Measurements from ENCODE around the gene CCS. TPM values are rescaled to one million over a fixed set of nuclear protein-coding genes. Genes with fewer than 3 reads are reported as not detected.
"Not testable (repeated sequence)": the region's sequence is repeated elsewhere in the genome, so short reads cannot be mapped to it uniquely, and the experiment has no call there.

The CCS gene
- total RNA-seq, 1 experiment from 2014 or later: 28.5 TPM

GRCh38 chr11:66561178-66561974 lies 31.6 kb upstream of the CCS start:
- DNase-seq (ENCODE audit: low read depth): no peak

DNA sequence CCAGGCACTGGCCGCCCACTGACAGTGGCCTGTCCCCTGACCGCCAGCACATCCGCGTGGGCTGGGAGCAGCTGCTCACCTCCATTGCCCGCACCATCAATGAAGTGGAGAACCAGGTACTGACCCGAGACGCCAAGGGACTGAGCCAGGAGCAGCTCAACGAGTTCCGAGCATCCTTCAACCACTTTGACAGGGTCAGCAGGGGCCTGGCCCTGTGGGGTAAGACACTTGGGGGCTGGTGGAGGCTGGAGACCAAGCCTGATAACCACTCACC lies 31.1 kb upstream of the CCS start:
- DNase-seq (ENCODE audit: low read depth): no peak

DNA sequence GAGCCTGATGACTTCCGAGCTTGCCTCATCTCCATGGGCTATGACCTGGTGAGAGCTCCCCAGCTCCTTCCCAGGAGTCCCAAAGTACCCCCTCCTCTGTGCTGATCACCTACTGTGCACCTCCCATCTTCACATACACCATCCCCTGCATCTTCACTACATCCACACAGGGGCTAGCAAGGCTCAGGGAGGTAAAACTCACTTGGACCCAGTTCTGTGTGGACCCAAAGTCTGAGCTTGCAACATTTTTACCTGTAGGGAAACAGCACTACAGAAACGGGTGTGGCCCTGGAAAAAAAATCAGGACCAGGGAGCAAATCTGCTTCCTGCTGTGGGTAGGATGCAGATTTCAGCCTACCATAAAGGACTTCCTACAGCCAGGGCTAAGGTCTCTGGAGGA lies 30.7 kb upstream of the CCS start:
- no peak for DNase-seq (ENCODE audit: low read depth)

- no peak for DNase-seq (ENCODE audit: low read depth)
These were observed 29.9 kb upstream of the CCS start for GRCh38 chr11:66562907-66563583.

DNA sequence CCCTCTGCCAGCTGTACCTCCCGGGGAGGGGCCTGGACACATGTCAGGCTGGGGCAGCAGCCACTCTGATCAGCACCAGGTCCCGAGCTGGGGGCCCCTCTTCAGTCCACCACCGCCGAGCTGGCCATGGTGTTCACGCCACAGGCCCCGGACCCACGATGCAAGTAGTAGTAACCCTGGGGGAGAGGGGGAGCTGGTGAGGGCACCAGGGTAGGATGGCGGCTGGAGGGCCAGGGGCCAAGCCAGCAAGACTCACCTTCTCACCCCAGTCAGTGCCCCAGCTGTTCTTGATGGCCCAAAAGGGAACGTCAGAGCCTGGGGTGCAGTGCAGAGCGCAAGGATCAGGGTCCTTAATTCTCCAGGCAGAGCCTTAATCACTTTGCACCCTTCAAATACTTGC lies 29.2 kb upstream of the CCS start:
- DNase-seq (ENCODE audit: low read depth): no peak

DNA sequence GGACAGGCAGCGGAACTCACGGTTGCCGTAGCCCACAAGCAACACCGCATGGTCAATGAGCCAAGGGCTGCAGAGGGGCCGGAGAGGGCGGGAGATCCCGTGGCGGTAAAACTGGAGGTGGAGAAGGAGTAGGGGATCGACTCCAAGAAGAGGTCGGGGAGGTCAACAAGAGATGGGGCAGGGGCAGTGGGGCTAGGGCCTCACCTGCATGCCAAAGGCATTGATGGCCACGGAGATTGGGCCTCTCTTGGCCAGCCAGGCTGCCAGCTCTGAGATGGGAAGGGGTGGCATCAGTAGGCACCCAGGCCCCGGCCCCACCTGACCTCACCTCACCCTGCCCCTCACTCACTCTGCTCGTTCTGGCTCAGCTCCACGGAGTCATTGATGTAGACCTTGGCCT lies 28.4 kb upstream of the CCS start:
- DNase-seq (ENCODE audit: low read depth): no peak

DNA sequence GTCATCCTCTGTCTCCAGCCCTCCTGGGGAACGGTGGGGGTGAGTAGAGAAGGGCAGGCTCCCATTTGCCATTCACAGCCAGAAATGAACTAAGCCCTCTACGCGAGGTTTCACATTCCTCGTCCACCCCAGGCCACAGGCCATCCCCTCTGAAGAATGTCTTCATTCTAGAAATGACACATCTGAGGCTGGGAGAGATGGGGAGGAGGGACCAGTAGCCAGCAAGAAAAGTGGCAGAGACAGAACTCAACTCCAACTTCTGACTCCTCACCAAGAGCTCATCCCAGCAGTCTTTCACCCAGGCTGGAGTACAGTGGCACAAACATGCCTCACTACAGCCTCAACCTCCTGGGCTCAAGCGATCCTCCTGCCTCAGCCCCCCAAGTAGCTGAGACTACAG lies 28.0 kb upstream of the CCS start:
- no peak for DNase-seq (ENCODE audit: low read depth)

DNA sequence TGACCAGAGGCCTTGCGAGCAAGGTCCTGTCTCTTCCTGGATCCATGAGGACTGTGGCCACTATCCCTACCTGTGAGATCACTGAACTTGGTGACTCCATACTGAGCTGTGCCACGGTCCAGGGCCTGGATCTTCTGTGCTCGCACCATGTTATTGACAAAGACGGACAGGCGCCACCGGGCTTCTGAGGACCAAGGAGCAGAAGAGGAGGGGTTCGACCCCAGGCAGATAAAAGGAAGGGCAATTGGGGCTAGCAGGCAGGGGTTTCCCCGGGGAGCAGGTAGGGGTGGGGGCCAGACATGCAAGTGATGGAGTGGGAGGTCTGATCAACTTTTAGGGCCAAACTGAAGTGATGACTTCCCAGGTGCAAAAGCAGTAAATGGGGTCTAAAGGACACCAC lies 26.8 kb upstream of the CCS start:
- no peak for DNase-seq (ENCODE audit: low read depth)

GRCh38 chr11:66567787-66568123 lies 25.2 kb upstream of the CCS start:
- DNase-seq (ENCODE audit: low read depth): no peak

DNA sequence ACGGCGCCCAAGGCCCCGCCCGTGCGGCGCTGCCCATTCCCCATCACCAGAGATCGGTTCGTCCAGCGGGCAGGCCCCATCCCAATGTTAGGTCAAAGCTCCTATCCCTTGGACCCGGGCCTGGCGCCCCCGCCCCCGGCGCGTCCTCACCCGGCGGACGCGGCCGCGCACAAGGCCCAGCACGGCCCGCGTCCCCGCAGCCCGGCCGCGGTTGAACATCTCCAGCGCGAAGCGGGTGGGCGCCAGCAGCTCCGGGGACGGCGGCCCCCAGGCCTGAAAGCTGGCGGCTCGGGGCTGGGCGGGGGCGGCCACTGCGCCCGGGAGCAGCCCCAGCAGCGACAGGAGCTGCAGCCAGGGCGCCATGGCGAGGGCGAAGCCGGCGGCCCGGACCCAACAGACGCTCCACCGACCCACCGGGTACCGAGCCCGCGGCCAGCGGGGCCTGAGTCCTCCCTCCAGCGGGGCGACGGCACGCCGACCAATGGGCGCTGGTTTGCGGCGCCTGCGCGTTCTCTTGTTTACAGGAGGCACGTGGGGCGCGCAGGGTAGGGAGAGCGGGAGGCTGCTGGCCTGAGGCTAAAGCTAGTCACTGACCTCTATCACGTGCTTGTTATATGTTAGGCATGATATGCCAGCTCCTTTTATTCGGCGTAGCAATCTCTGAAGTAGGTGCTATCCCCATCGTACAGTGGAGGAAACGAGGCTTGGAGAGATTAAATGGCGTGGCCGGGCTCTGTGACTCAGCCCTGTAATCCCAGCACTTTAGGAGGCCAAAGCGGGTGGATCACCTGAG lies 24.7 kb upstream of the CCS start, which contains the start of gene CTSF:
CTSF (minus strand) TSS at position 483 of the 793 bp plus-strand sequence; CDS start at position 363, 120 bp downstream.
- DNase-seq (ENCODE audit: low read depth): peak; percentile 82

DNA sequence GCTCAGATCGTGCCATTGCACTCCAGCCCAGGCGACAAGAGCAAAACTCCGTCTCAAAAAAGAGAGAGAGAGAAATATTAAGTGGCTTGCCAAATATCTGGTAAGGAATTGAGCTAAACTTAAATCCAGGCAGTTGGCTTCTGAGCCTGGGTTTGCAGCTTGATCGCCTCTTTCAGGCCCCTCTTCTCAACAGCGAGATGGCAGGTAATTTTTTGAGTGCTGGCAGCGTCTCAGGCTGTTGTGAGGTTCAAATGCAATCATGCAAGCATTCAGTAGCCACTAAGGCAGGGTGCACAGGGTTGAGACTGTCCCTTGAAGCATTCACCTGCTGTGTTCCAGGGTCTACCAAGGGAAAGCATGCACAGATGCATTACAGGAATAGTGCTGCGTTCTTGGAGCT lies 23.9 kb upstream of the CCS start:
- no peak for DNase-seq (ENCODE audit: low read depth)

GRCh38 chr11:66570079-66570849 lies 22.7 kb upstream of the CCS start:
- no peak for DNase-seq (ENCODE audit: low read depth)

DNA sequence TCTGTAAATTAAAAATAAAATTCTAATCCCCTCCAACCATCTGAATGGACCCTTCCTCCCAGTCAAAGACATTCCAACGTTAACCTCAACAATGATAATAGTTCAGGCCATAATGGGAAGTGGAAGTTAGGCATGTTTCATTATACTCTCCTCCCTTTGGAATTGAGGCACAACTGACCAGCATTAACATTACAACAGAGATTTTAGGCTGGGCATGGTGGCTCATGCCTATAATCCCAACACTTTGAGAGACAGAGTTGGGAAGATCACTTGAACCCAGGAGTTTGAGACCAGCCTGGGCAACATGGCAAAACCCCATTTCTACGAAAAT lies 22.2 kb upstream of the CCS start:
- DNase-seq (ENCODE audit: low read depth): no peak

- DNase-seq (ENCODE audit: low read depth): peak; percentile 67
These were observed 13.9 kb upstream of the CCS start for GRCh38 chr11:66579017-66579606.

DNA sequence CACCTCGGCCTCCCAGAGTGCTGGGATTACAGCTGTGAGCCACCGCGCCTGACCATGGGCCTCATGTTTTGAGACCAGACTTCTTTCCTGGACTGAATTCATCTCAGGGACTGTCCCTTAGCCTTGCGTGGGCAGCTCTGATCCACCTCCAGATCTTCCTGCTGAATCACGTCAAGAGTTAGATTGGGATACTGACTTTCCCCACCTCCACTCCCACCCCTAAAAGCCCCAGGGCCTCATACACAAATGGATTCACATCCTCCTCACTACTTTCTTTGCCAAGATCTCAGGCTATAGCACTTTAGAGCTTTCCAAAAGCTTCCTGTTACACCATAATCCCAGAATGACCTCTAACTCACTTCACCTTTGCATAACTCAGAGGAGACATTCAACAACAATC lies 12.2 kb upstream of the CCS start:
- peak; percentile 47 for DNase-seq (ENCODE audit: low read depth)

GRCh38 chr11:66581261-66581660 lies 11.7 kb upstream of the CCS start:
- no peak for DNase-seq (ENCODE audit: low read depth)

DNA sequence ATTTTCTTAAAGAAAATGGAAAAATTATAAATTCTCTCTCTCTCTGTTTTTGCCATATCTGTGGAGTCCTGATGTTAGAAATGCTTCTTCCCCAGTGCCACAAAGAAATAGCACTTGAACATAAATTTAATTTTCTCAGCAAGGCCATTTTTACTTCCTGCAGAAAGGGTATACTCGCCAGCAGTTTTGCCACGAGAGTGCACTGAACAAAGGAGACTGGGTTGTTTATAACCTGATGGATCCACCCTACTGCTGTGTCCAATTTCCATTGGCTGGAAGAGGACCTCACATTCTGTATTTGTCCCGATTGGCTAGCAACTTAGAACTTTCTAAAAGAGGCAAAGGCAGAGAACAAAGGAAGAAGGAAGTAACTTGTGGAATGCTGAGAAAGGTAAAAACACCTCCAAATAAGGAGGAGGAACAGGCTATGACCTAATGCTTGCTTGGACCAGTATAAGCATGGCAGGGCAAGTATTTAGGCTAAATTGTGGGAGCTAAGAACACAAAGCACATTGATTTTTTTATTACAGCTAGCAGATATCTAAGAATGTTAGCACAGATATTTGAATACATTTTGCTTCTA lies 10.3 kb upstream of the CCS start:
- not testable (repeated sequence) for DNase-seq (ENCODE audit: low read depth)

DNA sequence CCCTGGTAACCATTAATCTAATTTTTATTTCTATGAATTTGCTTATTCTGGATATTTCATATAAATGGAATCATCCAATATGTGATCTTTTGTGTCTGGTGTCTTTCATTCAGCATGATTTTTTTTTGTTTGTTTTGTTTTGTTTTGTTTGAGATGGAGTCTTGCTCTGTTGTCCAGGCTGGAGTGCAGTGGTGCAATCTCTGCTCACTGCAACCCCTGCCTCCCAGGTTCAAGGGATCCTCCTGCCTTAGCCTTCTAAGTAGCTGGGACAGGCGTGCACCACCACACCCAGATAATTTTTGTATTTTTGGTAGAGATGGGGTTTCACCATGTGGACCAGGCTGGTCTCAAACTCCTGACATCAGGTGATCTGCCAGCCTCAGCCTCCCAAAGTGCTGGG lies 7.5 kb upstream of the CCS start:
- not testable (repeated sequence) for DNase-seq (ENCODE audit: low read depth)

DNA sequence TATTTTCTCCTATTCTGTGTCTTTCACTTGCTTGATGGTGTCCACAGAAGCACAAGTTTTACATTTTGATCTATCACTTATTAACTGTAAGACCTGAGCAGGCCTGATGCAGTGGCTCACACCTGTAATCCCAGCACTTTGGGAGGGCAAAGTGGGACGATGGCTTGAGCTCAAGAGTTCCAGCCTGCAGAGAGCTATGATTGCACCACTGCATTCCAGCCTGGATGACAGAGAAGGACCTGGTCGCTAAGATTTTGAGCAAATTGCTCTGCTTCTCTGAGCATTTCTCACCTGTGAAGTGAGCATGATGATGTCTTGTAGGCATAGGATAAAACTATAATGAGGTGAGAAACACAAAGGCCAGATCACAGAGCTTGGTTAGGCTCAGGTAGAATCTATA lies 6.8 kb upstream of the CCS start:
- no peak for DNase-seq (ENCODE audit: low read depth)

DNA sequence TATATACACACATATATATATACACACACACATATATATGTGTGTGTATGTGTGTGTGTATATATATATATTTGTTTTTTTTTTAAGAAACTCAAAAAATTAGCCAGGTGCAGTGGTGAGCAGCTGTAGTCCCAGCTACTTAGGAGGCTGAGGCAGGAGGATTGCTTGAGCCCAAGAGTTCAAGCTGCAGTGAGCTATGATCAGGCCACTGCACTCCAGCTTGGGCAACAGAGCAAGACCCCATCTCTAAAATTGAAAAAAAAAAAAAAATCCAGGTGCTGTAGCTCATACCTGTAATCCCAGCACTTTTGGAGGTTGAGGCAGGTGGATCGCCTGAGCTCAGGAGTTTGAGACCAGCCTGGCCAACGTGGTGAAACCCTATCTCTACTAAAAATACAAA lies 3.7 kb upstream of the CCS start:
- DNase-seq (ENCODE audit: low read depth): not testable (repeated sequence)

DNA sequence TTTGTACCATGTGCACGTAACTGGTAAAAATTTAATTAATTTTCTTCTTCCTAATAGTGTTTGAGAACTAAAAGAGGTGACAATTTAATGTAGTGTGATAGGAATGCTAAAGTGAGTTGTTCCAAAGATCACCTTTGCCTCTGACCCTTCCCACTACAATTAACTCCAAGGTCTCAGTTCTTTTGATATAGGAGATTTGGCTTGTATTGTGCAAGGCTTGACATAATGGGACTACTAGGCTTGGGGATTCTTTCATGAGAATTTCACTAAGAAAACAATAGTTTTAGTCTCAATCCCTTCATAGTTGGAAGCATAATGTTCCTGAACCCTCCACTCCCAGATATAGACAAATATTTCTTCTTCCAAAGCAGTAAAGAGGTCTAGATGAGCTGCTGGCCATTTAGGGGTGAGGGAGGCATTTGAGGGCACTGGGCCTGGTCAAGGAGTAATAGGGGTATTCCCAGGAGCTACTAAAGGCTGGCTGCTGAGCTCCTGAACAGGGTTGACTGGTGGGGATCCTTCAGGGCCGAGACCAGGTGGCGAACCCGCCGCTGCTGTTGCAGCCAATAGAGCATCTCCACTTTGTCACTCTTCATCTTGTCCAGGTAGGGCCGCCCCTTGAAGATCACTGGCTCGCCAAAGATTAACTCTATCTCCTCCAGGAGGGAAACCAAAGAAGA lies 2.8 kb upstream of the CCS start:
- DNase-seq (ENCODE audit: low read depth): no peak
